Kidney (tissue), 14 donors: ENCODE results near the gene GMPR2. TPM values are rescaled to one million over a fixed set of nuclear protein-coding genes. Genes with fewer than 3 reads are reported as not detected.

Source experiments
- DNase-seq, 5 donors: peaks; one replicate each; pipeline ENCODE4 v3.0.0-alpha.2; 2013 to 2020
- FAIRE-seq: peaks from 2 replicates; lab custom pipeline; 2012; peaks lifted over from hg19 to GRCh38; lab: Jason Lieb, UNC
- H3K27ac ChIP-seq, 2 donors: one replicate each; pipeline ENCODE4 v1.7.0; 2013; ENCODE audit warnings: low read depth in 2 of 2, low read length in 2 of 2, inconsistent platforms in 1 of 2
- H3K27me3 ChIP-seq: one replicate; pipeline ENCODE4 v1.7.1; 2013; ENCODE audit warnings: low read length, inconsistent platforms; ENCODE audit not compliant: control insufficient read depth, insufficient read depth
- H3K36me3 ChIP-seq, 3 donors: one replicate each; pipeline versions ENCODE4 v1.7.0 to v1.7.1; 2013; ENCODE audit warnings: low read length in 3 of 3, control low read depth in 1 of 3, inconsistent platforms in 1 of 3; ENCODE audit not compliant: insufficient read depth in 3 of 3, control insufficient read depth in 2 of 3
- H3K4me1 ChIP-seq, 3 donors: one replicate each; pipeline versions ENCODE4 v1.7.0 to v1.7.1; 2013; ENCODE audit warnings: low read length in 3 of 3, inconsistent platforms in 1 of 3, low read depth in 1 of 3; ENCODE audit not compliant: control insufficient read depth in 2 of 3, insufficient read depth in 2 of 3
- H3K4me3 ChIP-seq, 3 donors: one replicate each; pipeline versions ENCODE4 v1.7.0 to v1.8.1; 2013; ENCODE audit warnings: low read length in 3 of 3, control low read depth in 1 of 3, inconsistent platforms in 1 of 3
- H3K9ac ChIP-seq, 3 donors: one replicate each; pipeline versions ENCODE4 v1.7.0 to v1.7.1; 2013; ENCODE audit warnings: low read length in 3 of 3, control low read depth in 1 of 3, inconsistent platforms in 1 of 3
- H3K9me3 ChIP-seq, 3 donors: one replicate each; pipeline versions ENCODE4 v1.7.0 to v1.7.1; 2013; ENCODE audit warnings: low read length in 3 of 3, control low read depth in 1 of 3, inconsistent platforms in 1 of 3; ENCODE audit not compliant: control insufficient read depth in 2 of 3, insufficient read depth in 1 of 3
- intact Hi-C: fragments of 100-400 bp; cut with DNase I; formaldehyde crosslinking; loops from one replicate; pipeline ENCODE4 v1.11.1; 2022
- polyA plus RNA-seq: library from polyadenylated mRNA; stranded (reverse); fragments of 350-450 nt; fragmentation: Illumina TruSeq; extraction: RNeasy Lipid Tissue Mini Kit (QIAGEN cat#74804); gene quantifications from one replicate; pipeline ENCODE4 v1.2.3, GENCODE V29; 2014; ENCODE audit warnings: low read depth, low replicate concordance; ENCODE audit not compliant: insufficient read depth
- total RNA-seq: library from RNA; stranded (reverse); fragmentation: NEBNext Ultra II Directional; extraction: Animal tissue kit (Norgen Biotek cat#: 25700); gene quantifications from one replicate; pipeline ENCODE4 v1.2.1, GENCODE V29; 2021
- TF ChIP-seq, protein P1 (sequence below): IDR thresholded peaks from 3 replicates; pipeline ENCODE4 v1.5.1; 2012; ENCODE audit warnings: mild to moderate bottlenecking, moderate library complexity, borderline replicate concordance; ENCODE audit not compliant: insufficient read depth; ENCODE audit errors: extremely low read depth
- donor health status: control.
- donor health status: control.
- donor health status: control.
- donor health status: control.
- donor health status: control.
- donor health status: DM: yes; HTN: yes; CAD: no.
- donor health status: Normal renal cell carcinoma (clear cell type).

GMPR2 gene
- total and polyA plus RNA-seq, 2 donors from 2014 or later = 75.0 to 92.5 TPM

- intact Hi-C loops = no loop called here
Measured at GRCh38 chr14:24264298-24264697, 31.6 kb downstream of the GMPR2 start.

GRCh38 chr14:24266344-24267244 lies 33.9 kb downstream of the GMPR2 start:
- Histone ChIP-seq H3K9ac (no peak overlapping the region), H3K4me1 (peaks cover 0 to 6% (median 0%) of the 10 kb centered on the region in 3 donors), H3K36me3 (peaks cover 0 to 7% (median 7%) of the 10 kb centered on the region in 3 donors), H3K27me3 (no peaks in the 10 kb centered on the region), H3K9me3 (no peaks in the 10 kb centered on the region), H3K4me3 (no peak overlapping the region), H3K27ac (no peak overlapping the region)
- DNase-seq = peak in 1 of 5 donors; percentile 67
- no peak for FAIRE-seq
- TF ChIP-seq, protein P1, sequence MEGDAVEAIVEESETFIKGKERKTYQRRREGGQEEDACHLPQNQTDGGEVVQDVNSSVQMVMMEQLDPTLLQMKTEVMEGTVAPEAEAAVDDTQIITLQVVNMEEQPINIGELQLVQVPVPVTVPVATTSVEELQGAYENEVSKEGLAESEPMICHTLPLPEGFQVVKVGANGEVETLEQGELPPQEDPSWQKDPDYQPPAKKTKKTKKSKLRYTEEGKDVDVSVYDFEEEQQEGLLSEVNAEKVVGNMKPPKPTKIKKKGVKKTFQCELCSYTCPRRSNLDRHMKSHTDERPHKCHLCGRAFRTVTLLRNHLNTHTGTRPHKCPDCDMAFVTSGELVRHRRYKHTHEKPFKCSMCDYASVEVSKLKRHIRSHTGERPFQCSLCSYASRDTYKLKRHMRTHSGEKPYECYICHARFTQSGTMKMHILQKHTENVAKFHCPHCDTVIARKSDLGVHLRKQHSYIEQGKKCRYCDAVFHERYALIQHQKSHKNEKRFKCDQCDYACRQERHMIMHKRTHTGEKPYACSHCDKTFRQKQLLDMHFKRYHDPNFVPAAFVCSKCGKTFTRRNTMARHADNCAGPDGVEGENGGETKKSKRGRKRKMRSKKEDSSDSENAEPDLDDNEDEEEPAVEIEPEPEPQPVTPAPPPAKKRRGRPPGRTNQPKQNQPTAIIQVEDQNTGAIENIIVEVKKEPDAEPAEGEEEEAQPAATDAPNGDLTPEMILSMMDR = no peak
- intact Hi-C loops = no loop called here

More at GRCh38 chr14:24264298-24264697, 31.6 kb downstream of the GMPR2 start:
- Histone ChIP-seq H3K4me3 (no peak overlapping the region), H3K9ac (no peak overlapping the region), H3K9me3 (no peaks in the 10 kb centered on the region), H3K27ac (no peak overlapping the region), H3K4me1 (no peaks in the 10 kb centered on the region), H3K36me3 (peaks cover 0 to 7% (median 7%) of the 10 kb centered on the region in 3 donors), H3K27me3 (no peaks in the 10 kb centered on the region)
- FAIRE-seq (no peak), DNase-seq (peak in 2 of 5 donors; percentile 26 to 58)
- TF ChIP-seq, protein P1 = no peak

DNA sequence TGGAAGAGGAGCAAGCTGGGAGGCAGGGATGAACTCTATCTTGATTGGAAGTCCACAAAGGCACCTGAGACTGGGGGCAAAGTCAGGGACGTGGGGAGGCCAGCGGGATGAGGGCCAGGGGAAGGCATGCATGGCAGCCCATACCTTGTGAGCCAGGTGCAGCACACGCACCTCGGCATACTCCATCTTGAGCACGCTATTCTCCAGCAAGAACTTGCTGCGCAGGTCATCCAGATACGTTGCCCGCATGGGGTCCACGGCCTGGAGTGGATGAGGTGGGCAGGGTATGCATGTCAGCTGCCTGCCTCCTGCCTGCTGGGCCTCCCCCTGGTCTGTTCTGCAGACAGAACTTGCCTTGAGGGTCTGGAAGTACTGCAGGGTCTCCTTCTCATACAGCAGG lies 34.8 kb downstream of the GMPR2 start:
- TF ChIP-seq, protein P1 = no peak
- Histone ChIP-seq H3K27me3 (no peaks in the 10 kb centered on the region), H3K4me3 (no peak overlapping the region), H3K9me3 (no peaks in the 10 kb centered on the region), H3K27ac (no peak overlapping the region), H3K9ac (no peak overlapping the region), H3K4me1 (peaks cover 0 to 10% (median 0%) of the 10 kb centered on the region in 3 donors), H3K36me3 (peaks cover 0 to 7% (median 7%) of the 10 kb centered on the region in 3 donors)
- DNase-seq = peak in 1 of 5 donors; percentile 62
- no peak for FAIRE-seq
- intact Hi-C loops = no loop called here
